Ovary (tissue), 9 donors: ENCODE measurements around the gene LGR6. TPM values are rescaled to one million over a fixed set of nuclear protein-coding genes. Genes with fewer than 3 reads are reported as not detected.

Experiments
- DNase-seq, 5 donors: peaks; one replicate each; pipeline ENCODE4 v3.0.0-alpha.2; 2019 to 2020
- H3K27ac ChIP-seq, 2 donors: fragments of 200-600 bp; one replicate each; pipeline versions ENCODE4 v1.5.1 to v1.8.0; 2019 to 2022
- H3K27me3 ChIP-seq: fragments of 200-600 bp; one replicate; pipeline ENCODE4 v1.8.0; 2022
- H3K36me3 ChIP-seq: fragments of 200-600 bp; sonication (generic); one replicate; pipeline ENCODE4 v1.5.1; 2019
- H3K4me1 ChIP-seq: one replicate; pipeline ENCODE4 v1.8.1; 2013; ENCODE audit warnings: mild to moderate bottlenecking, moderate library complexity; ENCODE audit not compliant: insufficient read depth
- H3K4me3 ChIP-seq: fragments of 200-600 bp; sonication (generic); one replicate; pipeline ENCODE4 v1.5.1; 2017
- H3K9me3 ChIP-seq, 2 donors: fragments of 200-600 bp in 1 of 2; sonication (generic) in 1 of 2; one replicate each; pipeline versions ENCODE4 v1.5.1 to v1.8.1; 2013 to 2019; ENCODE audit warnings: mild to moderate bottlenecking in 1 of 2, moderate library complexity in 1 of 2
- CTCF ChIP-seq, 3 donors: fragments of 450-650 bp in 2 of 3; fragments of 200-600 bp in 1 of 3; IDR thresholded peaks; one replicate each; pipeline versions ENCODE4 v1.5.1 to v1.8.0; 2016 to 2022; ENCODE audit warnings: antibody characterized with exemption in 3 of 3, mild to moderate bottlenecking in 1 of 3
- EP300 ChIP-seq: sonication (generic); formaldehyde crosslinking; IDR thresholded peaks from one replicate; pipeline ENCODE4 v1.6.1; 2017; ENCODE audit warnings: antibody characterized with exemption
- POLR2A ChIP-seq: fragments of 450-650 bp; IDR thresholded peaks from one replicate; pipeline ENCODE4 v1.6.1; 2017; ENCODE audit warnings: antibody characterized with exemption, mild to moderate bottlenecking, moderate library complexity
- WGBS, 3 donors: extraction: QIAGEN DNeasy Blood & Tissue Kit in 1 of 3; methylation state at CpG; one replicate each; pipeline versions ENCODE4 v1.1.5 to v1.1.7; 2013 to 2017; 5-methylcytosine and 5-hydroxymethylcytosine counted together
- intact Hi-C, 4 donors: fragments of 100-400 bp; cut with DNase I; formaldehyde crosslinking; loops; one replicate each; pipeline versions ENCODE4 v1.11.0 to v1.15.1; 2022 to 2023
- polyA plus RNA-seq, 2 donors: library from polyadenylated mRNA; stranded (reverse); fragments of 200-250 nt in 1 of 2; fragments of 350-450 nt in 1 of 2; fragmentation: Illumina TruSeq in 1 of 2; extraction: RNeasy Lipid Tissue Mini Kit (QIAGEN cat#74804) in 1 of 2; gene quantifications; one replicate each; pipeline ENCODE4 v1.2.3, GENCODE V29; 2013 to 2014
- total RNA-seq, 7 donors: library from RNA; depleted of rRNA in 2 of 7; stranded (reverse); fragments of >200 nt in 2 of 7; fragmentation: NEBNext Ultra II Directional in 3 of 7; extraction: Animal tissue kit (Norgen Biotek cat#: 25700) in 3 of 7; gene quantifications; one replicate each; pipeline versions ENCODE4 v1.1.0 to v1.2.4, GENCODE V29; 2016 to 2023
- donor health status: DM: no; HTN: no; CAD: no; lungs with moderate emphysema.
- donor health status: DM: no; HTN: no; CAD: no.
- donor health status: Bipolar disorder and iron deficiency.
- donor health status: DM: yes; HTN: yes; CAD: no.
- donor health status: DM: no; HTN: no; CAD: no.
- donor health status: DM: yes; HTN: yes; CAD: no.

The LGR6 gene
- total and polyA plus RNA-seq, 9 donors = 0.24 to 12.4 (median 1.4) TPM

- Histone ChIP-seq H3K27ac (no peak overlapping the region), H3K36me3 (no peaks in the 10 kb centered on the region), H3K4me1 (peaks cover 2% of the 10 kb centered on the region), H3K9me3 (no peaks in the 10 kb centered on the region), H3K4me3 (no peak overlapping the region), H3K27me3 (no peaks in the 10 kb centered on the region)
- 83 to 90% (median 83%) methylated on average over 2 of the region's 2 CpGs for WGBS, 3 donors
- no peak for TF ChIP-seq POLR2A
- no peak for TF ChIP-seq EP300
- DNase-seq = no peak
- intact Hi-C loops = no loop called here
Observed at GRCh38 chr1:202233804-202234203, 40.2 kb downstream of the LGR6 start.

GRCh38 chr1:202234331-202235002 lies 40.9 kb downstream of the LGR6 start:
- Histone ChIP-seq H3K27ac (no peak overlapping the region), H3K4me1 (peaks cover 2% of the 10 kb centered on the region), H3K36me3 (no peaks in the 10 kb centered on the region), H3K4me3 (no peak overlapping the region), H3K9me3 (no peaks in the 10 kb centered on the region), H3K27me3 (no peaks in the 10 kb centered on the region)
- TF ChIP-seq CTCF (IDR thresholded peaks at IDR 0.05) (no peak), EP300 (no peak), POLR2A (no peak)
- DNase-seq = no peak
- intact Hi-C loops = no loop called here
- 85 to 92% (median 89%) methylated on average over 3 of the region's 3 CpGs for WGBS, 3 donors

GRCh38 chr1:202235003-202235660 lies 41.5 kb downstream of the LGR6 start:
- H3K9me3 ChIP-seq = no peaks in the 10 kb centered on the region
- WGBS, 3 donors = 84 to 92% (median 89%) methylated on average over 7 of the region's 7 CpGs
- TF ChIP-seq CTCF (IDR thresholded peaks at IDR 0.05) = no peak
- H3K27me3 ChIP-seq = no peaks in the 10 kb centered on the region
- H3K36me3 ChIP-seq = no peaks in the 10 kb centered on the region
- H3K4me1 ChIP-seq = peaks cover 2% of the 10 kb centered on the region
- intact Hi-C loops = no loop called here
- H3K27ac ChIP-seq = no peak overlapping the region
- no peak for DNase-seq
- no peak overlapping the region for H3K4me3 ChIP-seq

GRCh38 chr1:202235856-202236837 lies 42.5 kb downstream of the LGR6 start:
- Histone ChIP-seq H3K27ac (no peak overlapping the region), H3K4me3 (no peak overlapping the region), H3K9me3 (no peaks in the 10 kb centered on the region), H3K36me3 (no peaks in the 10 kb centered on the region), H3K4me1 (peaks cover 2% of the 10 kb centered on the region), H3K27me3 (no peaks in the 10 kb centered on the region)
- no peak for TF ChIP-seq EP300
- TF ChIP-seq CTCF (IDR thresholded peaks at IDR 0.05) = peak in 2 of 3 donors; percentile 24 to 28
- intact Hi-C loops = no loop called here
- WGBS, 3 donors = 28 to 37% (median 30%) methylated on average over 19 of the region's 19 CpGs
- DNase-seq = peak in 4 of 5 donors; percentile 37 to 59 (median 44)
